ENCODE data around the gene MAP3K7CL. TPM values are rescaled to one million over a fixed set of nuclear protein-coding genes. Genes with fewer than 3 reads are reported as not detected.

MAP3K7CL gene, protein sequence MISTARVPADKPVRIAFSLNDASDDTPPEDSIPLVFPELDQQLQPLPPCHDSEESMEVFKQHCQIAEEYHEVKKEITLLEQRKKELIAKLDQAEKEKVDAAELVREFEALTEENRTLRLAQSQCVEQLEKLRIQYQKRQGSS
- total RNA-seq (2021) (0.15 to 0.37 TPM in 2 of 3 replicates, not detected in the other), Bru-seq, nascent RNA (percentile 24 among the genes with signal in this experiment)
- long read RNA-seq, experiment 1: 0 reads
- long read RNA-seq, experiment 2: 0 reads
- long read RNA-seq, experiment 3: 0 reads

DNA sequence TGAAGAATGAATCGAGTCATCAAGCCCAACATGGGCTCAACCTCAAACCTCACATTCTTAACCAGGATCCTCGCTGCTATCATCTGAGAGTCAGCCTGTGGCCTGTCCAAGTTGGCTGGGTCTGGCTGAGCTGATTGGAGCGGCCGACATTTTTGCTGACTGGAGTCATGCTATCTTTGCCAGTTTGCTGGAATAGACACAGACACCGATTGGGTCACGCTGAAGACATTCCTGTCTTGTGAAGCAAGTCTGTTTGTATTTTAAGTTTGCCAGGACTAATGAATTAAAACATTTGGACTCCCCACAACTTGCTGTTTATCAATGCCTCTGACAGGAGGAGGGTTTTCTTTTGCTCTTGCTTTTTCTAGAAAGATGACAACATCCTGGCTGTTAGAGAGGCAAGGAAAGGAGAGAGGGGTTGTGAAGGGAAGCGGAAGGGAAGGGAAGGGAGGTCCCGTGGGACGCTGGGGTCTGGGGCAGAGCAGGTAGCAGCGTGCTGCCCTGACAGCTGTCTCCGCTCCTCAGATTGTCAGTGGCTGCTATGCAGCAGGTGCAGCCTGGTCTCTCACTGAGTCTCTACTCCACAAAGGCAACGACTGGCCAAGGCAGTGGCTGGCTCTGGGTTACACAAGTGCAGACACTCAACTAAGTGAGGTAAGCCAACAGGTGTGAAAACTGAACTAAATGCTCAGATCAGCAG, at the start of gene MAP3K7CL:
MAP3K7CL (plus strand) TSS at position 375 of the 700 bp plus-strand sequence. CDS start 2,701 bp downstream, outside the sequence.
- CTCF ChIA-PET: no interaction called here

DNA sequence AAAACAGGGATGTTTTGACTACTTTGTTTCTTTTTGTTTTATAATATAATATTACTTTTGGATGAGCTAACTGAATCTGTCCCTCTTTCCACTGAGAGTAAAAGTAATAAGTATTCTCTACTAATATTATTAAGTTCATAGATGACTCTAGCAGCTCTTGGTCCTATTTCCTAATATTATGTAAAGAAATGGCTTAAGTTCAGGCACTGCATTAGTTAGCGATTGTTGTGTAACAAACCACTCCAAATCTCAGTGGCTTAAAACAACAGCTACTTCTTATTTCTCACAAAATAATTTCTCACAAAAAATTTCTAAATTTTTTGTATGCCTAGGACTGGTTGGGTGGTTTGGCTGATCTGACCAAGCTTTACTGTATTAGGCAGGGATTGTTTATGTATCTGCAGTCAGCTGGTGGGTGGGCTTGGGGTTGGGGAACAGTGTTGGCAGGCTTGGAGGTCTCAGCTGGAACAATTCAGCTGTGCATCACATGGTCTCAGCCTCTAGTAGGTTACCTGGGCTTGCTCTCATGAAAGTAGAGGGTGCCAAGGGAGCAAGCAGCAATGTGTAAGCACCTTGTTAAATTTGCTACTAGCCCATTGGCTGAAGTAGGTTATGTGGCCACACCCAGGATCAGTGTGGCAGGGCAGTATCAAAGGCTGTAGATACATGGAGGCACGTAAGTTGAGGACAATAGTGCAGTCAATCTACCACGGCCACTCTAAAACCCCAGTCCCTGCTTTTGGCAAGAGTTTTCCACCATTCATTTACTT, 48.2 kb upstream of the MAP3K7CL start:
- Mint-ChIP-seq H3K4me3 (no peak overlapping the region), H3K9me3 (no peaks in the 10 kb centered on the region), H3K36me3 (no peaks in the 10 kb centered on the region), H3K27me3 (ENCODE audit: low read depth) (peaks cover 26% of the 10 kb centered on the region), H3K27ac (no peak overlapping the region), H3K4me1 (peaks cover 6% of the 10 kb centered on the region)
- no peak for DNase-seq (ENCODE audit: low spot score)
- no peak for TF ChIP-seq EMX1 (CRISPR knock-in tag; IDR thresholded peaks at IDR 0.05)
- TF ChIP-seq, protein P1, sequence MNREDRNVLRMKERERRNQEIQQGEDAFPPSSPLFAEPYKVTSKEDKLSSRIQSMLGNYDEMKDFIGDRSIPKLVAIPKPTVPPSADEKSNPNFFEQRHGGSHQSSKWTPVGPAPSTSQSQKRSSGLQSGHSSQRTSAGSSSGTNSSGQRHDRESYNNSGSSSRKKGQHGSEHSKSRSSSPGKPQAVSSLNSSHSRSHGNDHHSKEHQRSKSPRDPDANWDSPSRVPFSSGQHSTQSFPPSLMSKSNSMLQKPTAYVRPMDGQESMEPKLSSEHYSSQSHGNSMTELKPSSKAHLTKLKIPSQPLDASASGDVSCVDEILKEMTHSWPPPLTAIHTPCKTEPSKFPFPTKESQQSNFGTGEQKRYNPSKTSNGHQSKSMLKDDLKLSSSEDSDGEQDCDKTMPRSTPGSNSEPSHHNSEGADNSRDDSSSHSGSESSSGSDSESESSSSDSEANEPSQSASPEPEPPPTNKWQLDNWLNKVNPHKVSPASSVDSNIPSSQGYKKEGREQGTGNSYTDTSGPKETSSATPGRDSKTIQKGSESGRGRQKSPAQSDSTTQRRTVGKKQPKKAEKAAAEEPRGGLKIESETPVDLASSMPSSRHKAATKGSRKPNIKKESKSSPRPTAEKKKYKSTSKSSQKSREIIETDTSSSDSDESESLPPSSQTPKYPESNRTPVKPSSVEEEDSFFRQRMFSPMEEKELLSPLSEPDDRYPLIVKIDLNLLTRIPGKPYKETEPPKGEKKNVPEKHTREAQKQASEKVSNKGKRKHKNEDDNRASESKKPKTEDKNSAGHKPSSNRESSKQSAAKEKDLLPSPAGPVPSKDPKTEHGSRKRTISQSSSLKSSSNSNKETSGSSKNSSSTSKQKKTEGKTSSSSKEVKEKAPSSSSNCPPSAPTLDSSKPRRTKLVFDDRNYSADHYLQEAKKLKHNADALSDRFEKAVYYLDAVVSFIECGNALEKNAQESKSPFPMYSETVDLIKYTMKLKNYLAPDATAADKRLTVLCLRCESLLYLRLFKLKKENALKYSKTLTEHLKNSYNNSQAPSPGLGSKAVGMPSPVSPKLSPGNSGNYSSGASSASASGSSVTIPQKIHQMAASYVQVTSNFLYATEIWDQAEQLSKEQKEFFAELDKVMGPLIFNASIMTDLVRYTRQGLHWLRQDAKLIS (CRISPR knock-in tag; IDR thresholded peaks at IDR 0.05; ENCODE audit: borderline replicate concordance): no peak
- CTCF ChIA-PET: interaction anchor here (0.8 kb wide), 1 partner anchor 294 kb away, joined by 3 read pairs; no protein-coding TSS in a partner anchor
- peak; percentile 86 for ATAC-seq
- POLR2A ChIA-PET: no interaction called here

More for the DNA sequence above, at the start of gene MAP3K7CL:
- POLR2A ChIA-PET: no interaction called here
- Mint-ChIP-seq H3K9me3 (peaks cover 26% of the 10 kb centered on the region), H3K36me3 (0 out of 2 replicates have a peak, but pooled peaks cover 4% of the 10 kb centered on the region), H3K27me3 (ENCODE audit: low read depth) (peaks cover 44% of the 10 kb centered on the region), H3K4me3 (no peak within 1 kb of the TSS), H3K4me1 (peaks cover 4% of the 10 kb centered on the region; the same call in 1 of the 2 replicates), H3K27ac (no peak within 1 kb of the TSS)
- DNase-seq (ENCODE audit: low spot score) (no peak), ATAC-seq (no peak)
- TF ChIP-seq IRF2 (CRISPR knock-in tag; IDR thresholded peaks at IDR 0.05; ENCODE audit: borderline replicate concordance, low read depth) (no peak), TEAD4 (CRISPR knock-in tag; IDR thresholded peaks at IDR 0.05) (no peak), CREM (CRISPR knock-in tag; IDR thresholded peaks at IDR 0.05) (no peak), NR1H2 (CRISPR knock-in tag; IDR thresholded peaks at IDR 0.05) (no peak), GTF2I (CRISPR knock-in tag; conservative IDR thresholded peaks at IDR 0.05) (no peak), MXD4 (CRISPR knock-in tag; IDR thresholded peaks at IDR 0.05; ENCODE audit: borderline replicate concordance) (no peak), NR3C1 (CRISPR knock-in tag; conservative IDR thresholded peaks at IDR 0.05; ENCODE audit: low read depth) (no peak)

DNA sequence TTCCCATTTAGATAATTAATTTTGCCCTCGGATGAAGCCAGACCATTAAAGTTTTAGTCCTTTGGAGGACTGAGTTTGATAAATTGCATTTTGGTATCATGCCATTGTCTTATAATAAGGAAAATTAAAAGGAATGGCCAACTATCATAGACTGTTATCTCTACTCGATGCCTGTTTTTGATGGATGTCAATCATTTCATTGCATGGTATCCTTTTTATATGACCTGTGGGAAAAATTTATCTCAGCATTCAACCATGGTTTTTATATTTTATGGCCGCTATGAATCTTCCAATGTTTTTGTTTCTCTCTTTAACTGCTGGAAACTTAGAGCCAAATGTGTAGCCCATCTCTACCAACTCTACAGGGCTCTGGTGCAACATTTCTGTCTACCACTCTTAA, 47.1 kb upstream of the MAP3K7CL start:
- CTCF ChIA-PET: no interaction called here
- Mint-ChIP-seq H3K4me1 (peaks cover 6% of the 10 kb centered on the region), H3K4me3 (no peak overlapping the region), H3K27ac (no peak overlapping the region), H3K27me3 (ENCODE audit: low read depth) (peaks cover 27% of the 10 kb centered on the region), H3K36me3 (no peaks in the 10 kb centered on the region), H3K9me3 (no peaks in the 10 kb centered on the region)
- POLR2A ChIA-PET: no interaction called here
- DNase-seq (ENCODE audit: low spot score): no peak
- ATAC-seq: no peak
- TF ChIP-seq, protein P2, sequence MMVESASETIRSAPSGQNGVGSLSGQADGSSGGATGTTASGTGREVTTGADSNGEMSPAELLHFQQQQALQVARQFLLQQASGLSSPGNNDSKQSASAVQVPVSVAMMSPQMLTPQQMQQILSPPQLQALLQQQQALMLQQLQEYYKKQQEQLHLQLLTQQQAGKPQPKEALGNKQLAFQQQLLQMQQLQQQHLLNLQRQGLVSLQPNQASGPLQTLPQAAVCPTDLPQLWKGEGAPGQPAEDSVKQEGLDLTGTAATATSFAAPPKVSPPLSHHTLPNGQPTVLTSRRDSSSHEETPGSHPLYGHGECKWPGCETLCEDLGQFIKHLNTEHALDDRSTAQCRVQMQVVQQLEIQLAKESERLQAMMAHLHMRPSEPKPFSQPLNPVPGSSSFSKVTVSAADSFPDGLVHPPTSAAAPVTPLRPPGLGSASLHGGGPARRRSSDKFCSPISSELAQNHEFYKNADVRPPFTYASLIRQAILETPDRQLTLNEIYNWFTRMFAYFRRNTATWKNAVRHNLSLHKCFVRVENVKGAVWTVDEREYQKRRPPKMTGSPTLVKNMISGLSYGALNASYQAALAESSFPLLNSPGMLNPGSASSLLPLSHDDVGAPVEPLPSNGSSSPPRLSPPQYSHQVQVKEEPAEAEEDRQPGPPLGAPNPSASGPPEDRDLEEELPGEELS (CRISPR knock-in tag; IDR thresholded peaks at IDR 0.05): no peak
- TF ChIP-seq, protein P3, sequence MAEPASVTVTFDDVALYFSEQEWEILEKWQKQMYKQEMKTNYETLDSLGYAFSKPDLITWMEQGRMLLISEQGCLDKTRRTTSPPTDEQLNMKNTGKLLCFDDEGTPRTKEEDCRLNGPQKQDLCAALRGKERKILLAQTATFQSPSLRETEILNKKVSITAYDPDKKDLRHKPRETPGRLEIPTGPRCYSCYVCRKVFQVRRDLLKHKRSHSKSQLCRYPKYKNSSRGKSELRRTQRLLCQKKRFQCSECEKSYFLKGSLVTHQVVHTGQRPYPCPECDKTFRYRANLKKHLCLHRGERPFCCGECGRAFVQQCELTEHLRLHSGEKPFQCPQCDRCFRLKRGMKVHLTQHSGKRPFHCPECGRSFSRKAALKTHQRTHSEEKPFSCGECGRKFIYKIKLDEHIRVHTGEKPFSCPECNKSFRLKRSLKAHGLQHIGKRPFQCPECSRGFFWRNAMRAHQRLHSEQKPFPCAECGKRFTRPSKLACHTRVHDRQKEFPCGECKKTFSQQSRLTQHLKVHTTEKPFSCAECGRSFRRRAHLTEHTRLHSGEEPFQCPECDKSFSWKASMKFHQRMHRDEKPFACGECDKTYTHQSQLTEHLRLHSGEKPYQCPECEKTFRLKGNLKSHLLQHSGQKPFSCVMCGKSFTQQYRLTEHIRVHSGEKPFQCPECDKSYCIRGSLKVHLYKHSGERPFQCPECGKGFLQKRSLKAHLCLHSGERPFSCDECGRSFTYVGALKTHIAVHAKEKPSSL (CRISPR knock-in tag; conservative IDR thresholded peaks at IDR 0.05): no peak
- TF ChIP-seq, protein P4, sequence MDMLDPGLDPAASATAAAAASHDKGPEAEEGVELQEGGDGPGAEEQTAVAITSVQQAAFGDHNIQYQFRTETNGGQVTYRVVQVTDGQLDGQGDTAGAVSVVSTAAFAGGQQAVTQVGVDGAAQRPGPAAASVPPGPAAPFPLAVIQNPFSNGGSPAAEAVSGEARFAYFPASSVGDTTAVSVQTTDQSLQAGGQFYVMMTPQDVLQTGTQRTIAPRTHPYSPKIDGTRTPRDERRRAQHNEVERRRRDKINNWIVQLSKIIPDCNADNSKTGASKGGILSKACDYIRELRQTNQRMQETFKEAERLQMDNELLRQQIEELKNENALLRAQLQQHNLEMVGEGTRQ (CRISPR knock-in tag; IDR thresholded peaks at IDR 0.05): no peak
- TF ChIP-seq, protein P5, sequence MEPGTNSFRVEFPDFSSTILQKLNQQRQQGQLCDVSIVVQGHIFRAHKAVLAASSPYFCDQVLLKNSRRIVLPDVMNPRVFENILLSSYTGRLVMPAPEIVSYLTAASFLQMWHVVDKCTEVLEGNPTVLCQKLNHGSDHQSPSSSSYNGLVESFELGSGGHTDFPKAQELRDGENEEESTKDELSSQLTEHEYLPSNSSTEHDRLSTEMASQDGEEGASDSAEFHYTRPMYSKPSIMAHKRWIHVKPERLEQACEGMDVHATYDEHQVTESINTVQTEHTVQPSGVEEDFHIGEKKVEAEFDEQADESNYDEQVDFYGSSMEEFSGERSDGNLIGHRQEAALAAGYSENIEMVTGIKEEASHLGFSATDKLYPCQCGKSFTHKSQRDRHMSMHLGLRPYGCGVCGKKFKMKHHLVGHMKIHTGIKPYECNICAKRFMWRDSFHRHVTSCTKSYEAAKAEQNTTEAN (CRISPR knock-in tag; IDR thresholded peaks at IDR 0.05): no peak
- TF ChIP-seq PRRX2 (CRISPR knock-in tag; IDR thresholded peaks at IDR 0.05) (no peak), TEAD4 (CRISPR knock-in tag; IDR thresholded peaks at IDR 0.05) (no peak), FOXP1 (CRISPR knock-in tag; IDR thresholded peaks at IDR 0.05; ENCODE audit: borderline replicate concordance) (no peak), TCF7 (CRISPR knock-in tag; IDR thresholded peaks at IDR 0.05; ENCODE audit: low read depth) (no peak), SMAD4 (CRISPR knock-in tag; IDR thresholded peaks at IDR 0.05) (no peak), GRHL2 (CRISPR knock-in tag; IDR thresholded peaks at IDR 0.05; ENCODE audit: insufficient replicate concordance, severe bottlenecking) (no peak)

All from WTC11 (cell line).